ENCODE results near the gene LYZL1.
"Not testable (repeated sequence)": the region's sequence is repeated elsewhere in the genome, so short reads cannot be mapped to it uniquely, and the experiment has no call there.

The LYZL1 gene

GRCh38 chr10:29358010-29358616 lies 69.2 kb downstream of the LYZL1 start:
- no peaks in the 10 kb centered on the region for H4K20me1 ChIP-seq (ENCODE audit: insufficient read depth, low read length)
- H3K79me2 ChIP-seq (ENCODE audit: insufficient read depth, low read length) = no peaks in the 10 kb centered on the region
- no peak overlapping the region for H2AFZ ChIP-seq (ENCODE audit: low read length)
- H3K27me3 ChIP-seq (ENCODE audit: insufficient read depth, low read length) = no peaks in the 10 kb centered on the region
- H3K4me3 ChIP-seq (ENCODE audit: low read depth, low read length, poor library complexity, severe bottlenecking) = no peak overlapping the region
- H3K27ac ChIP-seq (ENCODE audit: low read depth, low read length, poor library complexity, severe bottlenecking) = no peak overlapping the region
- H3F3A ChIP-seq (ENCODE audit: insufficient read depth, low read length) = no peaks in the 10 kb centered on the region
- H3K36me3 ChIP-seq (ENCODE audit: insufficient read depth, low read length) = no peaks in the 10 kb centered on the region
- H3K9me2 ChIP-seq (ENCODE audit: low read depth, low read length) = no peaks in the 10 kb centered on the region
- H3K4me2 ChIP-seq (ENCODE audit: low read length) = no peak overlapping the region
- no peak overlapping the region for H3K9ac ChIP-seq (ENCODE audit: low read length)
- H3K9me3 ChIP-seq (ENCODE audit: low read length) = no peaks in the 10 kb centered on the region
- TF ChIP-seq, protein P1, sequence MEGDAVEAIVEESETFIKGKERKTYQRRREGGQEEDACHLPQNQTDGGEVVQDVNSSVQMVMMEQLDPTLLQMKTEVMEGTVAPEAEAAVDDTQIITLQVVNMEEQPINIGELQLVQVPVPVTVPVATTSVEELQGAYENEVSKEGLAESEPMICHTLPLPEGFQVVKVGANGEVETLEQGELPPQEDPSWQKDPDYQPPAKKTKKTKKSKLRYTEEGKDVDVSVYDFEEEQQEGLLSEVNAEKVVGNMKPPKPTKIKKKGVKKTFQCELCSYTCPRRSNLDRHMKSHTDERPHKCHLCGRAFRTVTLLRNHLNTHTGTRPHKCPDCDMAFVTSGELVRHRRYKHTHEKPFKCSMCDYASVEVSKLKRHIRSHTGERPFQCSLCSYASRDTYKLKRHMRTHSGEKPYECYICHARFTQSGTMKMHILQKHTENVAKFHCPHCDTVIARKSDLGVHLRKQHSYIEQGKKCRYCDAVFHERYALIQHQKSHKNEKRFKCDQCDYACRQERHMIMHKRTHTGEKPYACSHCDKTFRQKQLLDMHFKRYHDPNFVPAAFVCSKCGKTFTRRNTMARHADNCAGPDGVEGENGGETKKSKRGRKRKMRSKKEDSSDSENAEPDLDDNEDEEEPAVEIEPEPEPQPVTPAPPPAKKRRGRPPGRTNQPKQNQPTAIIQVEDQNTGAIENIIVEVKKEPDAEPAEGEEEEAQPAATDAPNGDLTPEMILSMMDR (IDR thresholded peaks at IDR 0.05; ENCODE audit: low read length) = no peak
- TF ChIP-seq EZH2 (IDR thresholded peaks at IDR 0.05; ENCODE audit: borderline replicate concordance, low read length) = no peak
- H3K4me1 ChIP-seq (ENCODE audit: insufficient read depth, low read length, severe bottlenecking) = no peaks in the 10 kb centered on the region

DNA sequence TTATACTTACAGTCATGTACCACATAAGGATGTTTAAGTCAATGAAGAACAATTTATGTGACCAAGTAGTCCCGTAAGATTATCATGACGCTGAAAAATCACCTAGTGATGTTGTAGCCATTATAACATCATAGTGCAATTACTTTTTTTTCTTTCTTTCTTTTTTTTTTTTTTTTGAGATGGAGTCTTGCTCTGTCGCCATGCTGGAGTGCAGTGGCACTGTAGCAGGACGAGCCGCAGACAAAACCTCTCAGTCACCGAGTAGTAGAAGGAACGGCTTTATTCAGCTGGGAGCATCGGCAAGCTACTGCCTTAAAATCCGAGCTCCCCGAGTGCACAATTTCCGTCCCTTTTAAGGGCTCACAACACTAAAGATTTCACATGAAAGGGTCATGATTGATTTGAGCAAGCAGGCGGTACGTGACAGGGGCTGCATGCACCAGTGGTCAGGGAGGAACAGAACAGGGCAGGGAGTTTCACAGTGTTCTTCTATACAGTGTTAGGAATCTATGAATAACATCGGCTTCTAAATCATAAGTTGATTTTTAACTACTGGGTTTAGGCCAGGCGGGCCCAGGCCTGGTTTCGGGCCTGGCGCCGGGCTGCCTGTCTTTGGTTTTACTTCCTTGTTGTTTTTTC lies 71.5 kb downstream of the LYZL1 start:
- H2AFZ ChIP-seq (ENCODE audit: low read length); H3K27ac ChIP-seq (ENCODE audit: low read depth, low read length, poor library complexity, severe bottlenecking); H3K79me2 ChIP-seq (ENCODE audit: insufficient read depth, low read length); H3F3A ChIP-seq (ENCODE audit: insufficient read depth, low read length); H3K9ac ChIP-seq (ENCODE audit: low read length); H3K4me1 ChIP-seq (ENCODE audit: insufficient read depth, low read length, severe bottlenecking); H3K4me3 ChIP-seq (ENCODE audit: low read depth, low read length, poor library complexity, severe bottlenecking); H3K36me3 ChIP-seq (ENCODE audit: insufficient read depth, low read length); H3K4me2 ChIP-seq (ENCODE audit: low read length); H3K27me3 ChIP-seq (ENCODE audit: insufficient read depth, low read length); H4K20me1 ChIP-seq (ENCODE audit: insufficient read depth, low read length); H3K9me2 ChIP-seq (ENCODE audit: low read depth, low read length); H3K9me3 ChIP-seq (ENCODE audit: low read length): not testable (repeated sequence)
